LoVo (cell line): ENCODE results near the gene LARGE2.
"Not testable (repeated sequence)": the region's sequence is repeated elsewhere in the genome, so short reads cannot be mapped to it uniquely, and the experiment has no call there.

Experiments used
- DNase-seq: peaks from one replicate; pipeline ENCODE4 v3.0.0-alpha.2; 2016; ENCODE audit warnings: low spot score

The LARGE2 gene

DNA sequence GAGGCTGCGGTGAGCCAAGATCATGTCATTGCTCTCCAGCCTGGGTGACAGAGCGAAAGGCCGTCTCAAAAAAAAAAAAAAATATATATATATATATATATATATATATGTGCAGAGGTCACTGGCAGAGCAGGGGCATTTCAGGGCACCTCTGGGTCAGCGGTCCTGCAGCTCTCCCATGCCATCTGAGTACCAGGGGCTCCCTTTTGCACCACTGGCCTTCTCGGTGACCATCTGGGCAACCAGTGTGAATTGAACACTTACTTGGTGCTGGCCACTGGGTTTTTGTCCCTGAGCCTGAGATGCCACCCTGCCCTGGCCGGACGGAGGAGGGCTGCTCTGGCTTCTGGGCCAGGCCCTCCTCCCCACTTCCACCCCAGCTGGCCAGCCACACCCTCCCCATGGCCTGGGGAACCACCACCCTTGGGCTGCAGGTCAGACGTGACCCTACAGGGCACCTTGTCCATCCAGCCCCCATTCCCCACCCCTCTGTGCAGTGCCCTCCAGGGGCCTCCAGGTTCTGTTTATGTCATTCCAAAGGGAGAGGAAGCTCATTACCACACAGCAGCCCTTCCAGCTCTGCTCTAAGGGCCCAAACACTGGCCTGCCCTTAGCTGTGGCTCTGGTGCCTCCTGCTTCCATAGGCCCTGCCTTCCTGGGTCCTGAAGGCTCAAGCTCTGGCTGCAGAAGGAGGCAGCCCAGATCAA lies 26.8 kb upstream of the LARGE2 start:
- no peak for DNase-seq

DNA sequence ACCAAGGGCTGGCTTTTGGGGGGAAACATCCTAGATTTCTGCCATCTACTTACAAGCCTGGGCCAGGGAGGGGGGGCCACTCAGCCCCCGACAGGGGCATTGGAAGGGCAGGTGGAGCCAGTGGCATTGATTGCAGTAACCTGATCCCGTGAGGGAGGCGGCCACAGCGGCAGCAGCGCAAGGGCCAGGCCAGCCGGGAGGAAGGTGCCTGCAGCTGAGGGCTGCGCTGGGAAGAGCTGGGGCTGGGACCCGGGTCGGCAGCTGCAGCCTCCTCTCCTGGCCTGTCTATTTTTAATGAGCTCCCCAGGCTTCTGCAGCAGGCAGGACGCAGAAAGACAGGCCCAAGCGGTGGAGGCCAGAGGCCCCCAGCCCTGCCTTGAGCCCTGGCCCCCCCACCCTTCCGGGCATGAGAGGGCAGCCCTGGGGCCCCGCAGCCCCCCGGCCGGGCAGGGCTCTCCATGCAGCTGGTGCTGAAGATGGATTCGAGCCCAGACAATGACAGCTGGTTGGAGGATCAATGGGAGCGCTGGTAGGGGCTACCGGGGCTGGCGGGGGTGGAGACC lies 26.0 kb upstream of the LARGE2 start:
- no peak for DNase-seq

DNA sequence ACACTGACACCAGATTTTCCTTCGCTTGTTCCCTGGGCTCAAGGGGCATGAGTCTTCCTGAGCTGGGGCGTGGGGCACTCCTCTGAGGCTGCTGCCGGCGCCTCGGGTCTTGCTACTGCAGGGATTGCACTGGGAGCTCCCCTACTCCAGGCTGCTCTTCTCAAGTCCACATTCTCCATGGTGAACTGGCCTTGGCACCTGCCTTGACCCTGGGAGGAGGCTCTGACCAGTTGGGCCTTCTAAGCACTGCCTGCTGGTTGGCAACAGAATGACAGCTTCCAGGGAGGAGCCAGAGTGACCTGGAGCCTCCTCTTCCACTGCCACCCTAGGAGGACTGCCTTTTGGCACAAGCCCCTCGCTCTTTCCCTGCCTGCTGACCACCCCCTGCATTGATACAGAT lies 24.9 kb upstream of the LARGE2 start:
- DNase-seq: no peak

DNA sequence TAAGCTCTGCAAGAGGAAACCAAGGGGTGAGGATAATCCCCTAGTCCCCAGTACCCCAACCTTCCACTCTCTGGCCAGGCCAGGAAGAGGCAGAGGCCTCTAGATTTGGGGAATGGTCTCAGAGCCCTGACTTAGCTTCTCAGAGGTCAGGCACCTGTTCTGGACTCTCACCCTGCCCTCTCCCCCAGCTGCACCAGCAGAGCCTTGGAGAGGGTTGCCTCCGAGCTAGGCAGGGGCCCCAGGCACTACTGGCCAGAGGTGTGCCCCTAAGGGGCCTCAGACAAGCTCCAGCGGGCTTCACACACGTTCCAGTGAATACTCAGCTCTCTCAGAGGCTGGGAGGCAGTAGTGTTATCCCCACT lies 23.4 kb upstream of the LARGE2 start:
- no peak for DNase-seq

DNA sequence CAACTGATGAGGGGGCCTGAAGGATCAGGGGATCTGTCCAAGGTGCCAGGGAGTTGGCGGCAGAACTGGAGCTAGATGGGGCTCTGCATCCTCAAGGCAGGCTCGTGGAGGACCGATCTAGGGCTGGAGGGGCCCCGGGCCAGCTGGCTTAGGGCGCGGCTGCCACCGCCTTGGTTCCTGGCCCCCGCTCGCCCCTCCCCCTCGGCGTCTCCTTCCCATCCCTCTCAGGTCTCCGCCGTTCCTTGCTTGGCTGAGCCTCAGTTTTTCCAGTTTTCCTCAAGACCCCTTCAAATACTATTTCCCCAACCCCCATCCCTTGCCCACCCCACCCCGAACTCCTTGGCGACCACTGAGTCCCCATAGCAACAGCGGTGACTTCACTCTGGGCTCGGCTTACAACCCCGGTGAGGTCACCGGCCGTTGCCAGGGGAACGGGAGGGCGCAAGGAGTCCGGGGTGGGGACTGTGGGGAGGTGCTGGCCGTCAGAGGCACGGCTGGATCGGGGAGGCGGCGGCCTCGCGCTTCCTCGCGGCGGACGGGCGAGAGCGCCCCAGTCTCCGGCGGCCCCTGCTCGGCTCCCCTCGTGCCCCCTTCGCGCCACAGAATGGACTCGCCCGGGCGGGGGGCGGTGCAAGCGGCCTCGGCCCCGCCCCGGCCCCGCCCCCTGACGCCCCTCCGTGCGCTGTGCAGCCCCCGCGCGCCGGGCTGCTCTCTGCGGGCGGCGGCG lies 22.8 kb upstream of the LARGE2 start:
- peak; percentile 51 for DNase-seq

DNA sequence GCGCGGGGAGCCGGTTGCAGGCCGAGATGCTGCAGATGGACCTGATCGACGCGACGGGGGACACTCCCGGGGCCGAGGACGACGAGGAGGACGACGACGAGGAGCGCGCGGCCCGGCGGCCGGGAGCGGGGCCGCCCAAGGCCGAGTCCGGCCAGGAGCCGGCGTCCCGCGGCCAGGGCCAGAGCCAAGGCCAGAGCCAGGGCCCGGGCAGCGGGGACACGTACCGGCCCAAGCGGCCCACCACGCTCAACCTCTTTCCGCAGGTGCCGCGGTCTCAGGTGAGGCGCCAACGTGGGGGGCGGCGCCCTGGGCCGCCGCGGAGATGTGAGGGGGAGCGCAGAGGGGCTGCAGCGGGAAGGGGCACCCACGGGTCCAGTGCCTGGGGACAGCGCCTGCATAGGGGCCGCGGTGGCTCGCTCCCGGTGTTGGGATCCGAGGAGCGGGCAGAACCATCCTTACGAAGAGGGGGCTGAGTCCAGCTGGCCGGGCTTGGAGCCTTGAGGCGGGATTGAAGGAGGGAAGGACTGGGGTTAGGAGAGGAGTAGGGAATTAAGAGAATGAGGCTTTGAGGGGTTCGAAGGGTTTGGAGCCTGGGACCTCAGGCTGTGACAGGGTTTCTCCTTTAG lies 22.2 kb upstream of the LARGE2 start:
- not testable (repeated sequence) for DNase-seq

DNA sequence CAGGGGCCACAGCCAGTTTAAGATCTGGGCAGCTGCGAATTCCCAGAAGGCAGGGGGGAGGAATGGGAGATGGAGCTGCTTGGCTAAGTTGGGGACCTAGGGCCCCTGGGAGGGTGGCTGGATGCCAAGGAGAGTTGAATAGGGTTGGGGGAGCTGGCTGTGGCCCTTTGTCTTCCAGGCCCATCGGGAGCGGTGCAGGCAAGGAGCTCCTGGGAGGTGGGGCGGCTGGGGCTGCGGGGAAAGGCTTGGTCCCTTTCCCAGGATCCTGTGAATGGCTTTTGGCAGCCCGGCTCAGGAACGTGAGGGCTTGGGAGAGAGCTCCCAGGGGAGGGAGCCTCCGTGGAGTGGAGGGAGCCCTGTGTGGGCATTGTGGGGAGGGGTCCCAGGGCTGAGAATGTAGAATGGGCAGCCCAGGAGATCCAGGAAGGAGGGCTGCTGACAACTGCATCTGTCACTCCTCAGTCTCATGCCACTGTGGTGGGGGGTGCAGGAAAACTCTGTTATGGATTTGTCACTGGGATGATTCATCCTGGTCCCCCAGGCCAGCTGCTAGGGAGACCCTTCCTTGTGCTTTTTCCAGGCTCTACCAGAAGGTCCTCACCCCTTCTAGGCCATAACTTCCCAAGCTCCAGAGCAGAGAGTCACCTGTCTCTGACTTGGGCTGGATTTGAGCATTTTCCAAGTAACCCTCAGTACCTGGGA lies 21.4 kb upstream of the LARGE2 start:
- DNase-seq: no peak

DNA sequence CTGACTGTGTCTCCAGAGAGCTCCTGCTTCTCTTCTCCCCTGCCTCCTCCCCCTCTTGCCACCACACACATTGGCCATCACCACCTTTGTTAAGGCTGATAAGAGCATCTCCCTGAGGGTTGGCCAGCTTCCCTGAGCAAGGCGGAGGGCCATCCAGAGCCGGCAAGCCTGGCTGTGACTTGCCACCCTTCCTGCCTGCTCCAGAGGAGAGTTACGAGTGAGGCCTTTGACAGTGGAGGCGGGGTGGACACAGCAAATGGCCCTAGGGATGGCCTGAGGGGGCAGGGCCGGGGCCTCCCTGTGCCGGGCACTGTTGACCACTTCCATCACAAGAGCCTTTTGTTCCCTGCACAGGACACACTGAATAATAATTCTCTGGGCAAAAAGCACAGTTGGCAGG lies 20.8 kb upstream of the LARGE2 start:
- DNase-seq: no peak

DNA sequence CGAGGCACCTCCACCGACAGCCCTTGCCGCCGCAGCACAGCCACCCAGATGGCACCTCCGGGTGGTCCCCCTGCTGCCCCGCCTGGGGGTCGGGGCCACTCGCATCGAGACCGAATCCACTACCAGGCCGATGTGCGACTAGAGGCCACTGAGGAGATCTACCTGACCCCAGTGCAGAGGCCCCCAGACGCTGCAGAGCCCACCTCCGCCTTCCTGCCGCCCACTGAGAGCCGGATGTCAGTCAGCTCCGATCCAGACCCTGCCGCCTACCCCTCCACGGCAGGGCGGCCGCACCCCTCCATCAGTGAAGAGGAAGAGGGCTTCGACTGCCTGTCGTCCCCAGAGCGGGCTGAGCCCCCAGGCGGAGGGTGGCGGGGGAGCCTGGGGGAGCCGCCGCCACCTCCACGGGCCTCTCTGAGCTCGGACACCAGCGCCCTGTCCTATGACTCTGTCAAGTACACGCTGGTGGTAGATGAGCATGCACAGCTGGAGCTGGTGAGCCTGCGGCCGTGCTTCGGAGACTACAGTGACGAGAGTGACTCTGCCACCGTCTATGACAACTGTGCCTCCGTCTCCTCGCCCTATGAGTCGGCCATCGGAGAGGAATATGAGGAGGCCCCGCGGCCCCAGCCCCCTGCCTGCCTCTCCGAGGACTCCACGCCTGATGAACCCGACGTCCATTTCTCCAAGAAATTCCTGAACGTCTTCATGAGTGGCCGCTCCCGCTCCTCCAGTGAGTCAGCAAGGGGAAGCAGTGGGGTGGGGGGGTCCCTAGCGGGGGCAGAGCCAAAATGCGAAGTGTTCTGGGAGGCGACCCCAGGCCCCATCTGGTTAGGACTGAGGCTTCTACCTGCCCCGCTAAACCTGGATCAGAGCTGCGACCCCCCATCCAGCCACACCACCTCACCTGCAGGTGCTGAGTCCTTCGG lies 19.7 kb upstream of the LARGE2 start:
- no peak for DNase-seq

DNA sequence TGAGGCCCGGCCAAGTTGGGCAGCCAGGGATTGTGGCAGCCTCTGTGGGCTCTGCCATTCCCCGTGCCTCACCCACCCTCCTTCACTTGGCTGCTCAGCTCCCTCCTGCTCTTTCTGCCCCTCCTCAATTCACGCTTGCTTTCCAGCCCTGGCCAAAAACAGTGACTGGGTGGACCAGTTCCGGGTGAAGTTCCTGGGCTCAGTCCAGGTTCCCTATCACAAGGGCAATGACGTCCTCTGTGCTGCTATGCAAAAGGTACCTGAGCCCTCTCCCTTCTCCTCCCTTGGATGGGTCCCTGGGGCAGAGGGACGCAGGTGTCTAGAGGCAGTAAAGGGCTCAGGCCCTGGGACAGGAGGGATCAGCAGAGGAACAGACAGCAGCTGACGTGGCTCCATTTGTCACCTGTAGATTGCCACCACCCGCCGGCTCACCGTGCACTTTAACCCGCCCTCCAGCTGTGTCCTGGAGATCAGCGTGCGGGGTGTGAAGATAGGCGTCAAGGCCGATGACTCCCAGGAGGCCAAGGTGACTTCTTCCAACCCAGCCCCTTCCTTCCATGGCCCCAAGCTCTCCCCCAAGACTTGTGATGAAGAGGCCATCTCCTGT lies 18.0 kb upstream of the LARGE2 start:
- DNase-seq: no peak

DNA sequence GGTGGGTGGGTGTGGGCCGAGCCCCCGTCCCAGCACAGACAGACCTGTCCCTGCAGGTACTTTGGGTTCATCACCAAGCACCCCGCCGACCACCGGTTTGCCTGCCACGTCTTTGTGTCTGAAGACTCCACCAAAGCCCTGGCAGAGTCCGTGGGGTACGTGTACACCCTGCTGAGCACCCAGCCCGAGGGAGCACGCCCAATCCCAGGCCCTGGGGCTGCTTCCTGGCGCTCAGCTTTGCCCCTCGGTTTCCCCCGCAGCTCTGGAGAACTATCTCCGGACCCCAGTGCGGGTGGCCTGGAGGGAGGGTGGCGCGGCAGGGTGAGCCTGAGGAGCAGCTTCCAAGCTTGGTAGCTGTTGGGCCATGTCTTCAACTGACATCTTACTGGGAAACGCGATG lies 17.4 kb upstream of the LARGE2 start:
- DNase-seq: no peak

DNA sequence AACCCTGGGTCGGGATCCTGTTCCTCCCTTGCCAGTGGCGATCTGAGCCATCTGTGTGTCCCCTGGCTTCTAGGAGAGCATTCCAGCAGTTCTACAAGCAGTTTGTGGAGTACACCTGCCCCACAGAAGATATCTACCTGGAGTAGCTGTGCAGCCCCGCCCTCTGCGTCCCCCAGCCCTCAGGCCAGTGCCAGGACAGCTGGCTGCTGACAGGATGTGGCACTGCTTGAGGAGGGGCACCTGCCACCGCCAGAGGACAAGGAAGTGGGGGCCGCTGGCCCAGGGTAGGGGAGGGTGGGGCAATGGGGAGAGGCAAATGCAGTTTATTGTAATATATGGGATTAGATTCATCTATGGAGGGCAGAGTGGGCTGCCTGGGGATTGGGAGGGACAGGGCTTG lies 16.9 kb upstream of the LARGE2 start:
- DNase-seq: not testable (repeated sequence)

DNA sequence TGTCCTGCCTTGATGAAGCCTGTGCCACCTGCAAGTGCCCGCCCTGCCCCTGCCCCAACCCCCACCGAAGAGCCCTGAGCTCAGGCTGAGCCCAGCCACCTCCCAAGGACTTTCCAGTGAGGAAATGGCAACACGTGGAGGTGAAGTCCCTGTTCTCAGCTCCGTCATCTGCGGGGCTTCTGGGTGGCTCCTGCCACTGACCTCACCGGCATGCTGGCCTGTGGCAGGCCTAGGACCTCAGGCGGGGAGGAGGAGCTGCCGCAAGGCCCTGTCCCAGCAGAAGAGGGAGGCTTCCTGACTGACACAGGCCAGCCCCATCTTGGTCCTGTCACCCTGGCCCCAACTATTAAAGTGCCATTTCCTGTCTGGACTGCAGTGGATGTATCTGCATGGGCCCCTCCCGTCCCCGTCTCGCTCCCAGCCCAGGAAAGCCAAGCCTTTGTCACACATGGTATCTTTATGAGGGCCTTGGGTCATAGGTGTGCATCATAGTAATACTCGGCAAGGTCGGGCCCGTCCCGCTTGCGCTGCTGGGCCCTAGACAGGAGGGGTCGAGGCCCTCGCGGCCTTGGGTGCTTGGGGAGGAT lies 16.3 kb upstream of the LARGE2 start:
- no peak for DNase-seq

DNA sequence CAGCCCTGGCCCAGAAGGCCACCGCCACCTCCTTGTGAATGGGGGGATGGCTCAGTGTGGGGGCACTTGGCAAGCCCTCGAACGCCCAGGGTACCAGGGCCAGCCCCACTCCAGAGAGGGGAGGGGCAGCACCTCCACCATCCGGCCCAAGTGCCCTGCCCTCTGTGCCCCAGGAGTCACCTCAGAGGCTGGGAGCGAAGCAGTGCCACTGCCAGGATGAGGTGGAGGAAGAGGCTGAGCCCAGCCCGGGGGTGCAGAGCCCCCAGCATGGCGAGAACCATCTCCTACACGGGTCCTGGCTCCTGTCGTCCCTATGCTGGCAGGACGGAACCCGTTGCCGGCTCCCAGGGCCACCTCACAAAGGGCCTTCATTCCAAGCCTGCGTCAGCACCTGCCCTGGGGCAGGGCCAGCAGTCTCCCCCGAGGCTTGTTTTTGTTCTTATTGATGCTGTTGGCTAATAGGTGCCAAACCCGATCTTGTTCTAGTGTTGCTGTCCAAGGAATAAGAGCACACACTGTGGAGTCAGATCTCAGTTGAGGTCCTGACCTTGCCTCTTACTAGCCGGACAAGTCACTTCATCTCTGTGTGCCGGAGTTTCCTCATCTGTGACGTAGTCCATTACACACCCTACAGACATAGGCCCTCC lies 15.4 kb upstream of the LARGE2 start, which contains the start of gene FREY1:
TSS of gene FREY1 (minus strand) at position 307 of the 647 bp plus-strand sequence. CDS start at position 281, 26 bp downstream.
- no peak for DNase-seq

DNA sequence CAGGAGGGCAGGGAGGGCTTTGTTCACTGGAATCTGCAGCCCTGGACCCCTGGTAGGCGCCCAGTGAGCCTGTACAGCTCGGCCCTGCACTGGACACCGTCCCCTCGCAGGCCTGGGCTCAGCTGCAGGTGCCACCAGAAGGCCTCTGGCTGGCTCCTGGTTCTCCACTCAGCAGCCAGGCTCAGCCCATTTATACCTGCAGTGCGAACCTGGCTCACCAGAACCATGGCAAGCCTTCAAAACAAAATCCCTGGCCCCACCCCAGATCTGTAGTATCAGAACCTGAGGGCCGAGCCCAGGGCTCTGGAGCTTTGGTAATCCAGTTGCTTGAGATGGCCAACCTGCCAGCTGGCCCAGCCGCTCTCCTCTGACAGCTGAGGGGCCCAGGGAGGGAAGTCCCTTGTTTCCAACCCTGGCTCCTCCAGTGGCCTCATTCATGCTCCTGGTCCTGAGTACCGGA lies 14.5 kb upstream of the LARGE2 start:
- DNase-seq: no peak

DNA sequence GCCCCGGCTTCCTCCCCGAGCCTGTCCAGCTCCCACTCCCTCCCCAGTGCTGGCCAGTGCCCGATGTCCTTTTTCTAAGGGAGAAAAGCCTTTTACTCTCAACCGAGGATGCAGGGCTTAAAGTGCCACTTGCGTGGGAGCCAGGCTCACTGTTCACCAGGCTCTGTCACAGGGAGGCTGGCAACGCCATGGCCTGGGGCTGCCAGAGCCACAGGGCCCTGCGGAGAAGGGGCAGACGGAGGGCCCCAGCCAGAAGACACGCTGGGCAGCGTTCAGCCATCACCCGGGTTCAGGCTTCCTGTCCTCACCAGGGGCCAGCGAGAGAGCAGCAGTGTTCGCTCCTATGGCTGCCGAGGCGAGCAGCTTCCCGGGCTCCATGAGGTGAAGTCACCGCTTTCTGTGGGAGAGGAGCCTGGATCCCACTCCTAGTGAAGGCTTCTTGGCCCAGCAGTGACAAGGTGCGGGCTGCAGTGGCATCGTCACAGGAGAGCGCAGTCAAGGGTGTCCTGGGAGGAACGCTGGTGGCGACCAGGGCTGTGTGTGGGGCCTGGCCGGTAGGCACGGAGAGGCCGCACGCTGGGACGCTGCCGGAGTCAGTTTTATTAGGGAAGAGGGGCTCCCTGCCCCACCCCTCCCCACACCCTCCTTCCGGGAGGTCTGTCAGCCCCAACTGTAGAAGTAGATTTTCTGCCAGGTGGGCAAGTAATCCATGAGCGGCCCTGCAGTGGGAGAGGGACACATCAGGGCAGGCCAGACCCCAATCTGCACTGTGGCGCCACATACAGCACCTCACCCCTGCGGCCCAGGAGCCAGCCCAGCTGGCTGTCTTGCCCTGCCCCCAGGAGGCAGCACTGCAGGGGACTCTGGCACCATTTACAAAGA lies 12.6 kb upstream of the LARGE2 start:
- DNase-seq: no peak

DNA sequence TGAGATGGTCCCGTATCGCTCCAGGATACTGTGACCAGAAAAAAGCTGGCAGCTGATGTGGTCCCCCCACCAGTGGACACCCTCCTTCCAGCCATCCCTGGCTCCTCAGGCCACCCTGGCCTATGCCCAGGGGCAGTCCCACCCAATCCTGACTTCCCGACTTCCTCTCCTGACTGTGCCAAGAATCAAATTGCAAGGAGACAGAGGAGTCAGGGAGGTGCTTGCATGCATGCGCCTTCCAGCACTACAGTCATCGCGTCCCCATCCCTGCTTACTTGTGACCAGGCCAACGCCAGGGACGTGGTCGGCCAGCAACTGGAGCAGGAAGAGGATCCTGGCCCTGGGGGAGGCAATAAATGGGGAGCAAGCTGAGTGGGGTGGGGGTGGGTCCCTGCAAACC lies 11.8 kb upstream of the LARGE2 start:
- no peak for DNase-seq

DNA sequence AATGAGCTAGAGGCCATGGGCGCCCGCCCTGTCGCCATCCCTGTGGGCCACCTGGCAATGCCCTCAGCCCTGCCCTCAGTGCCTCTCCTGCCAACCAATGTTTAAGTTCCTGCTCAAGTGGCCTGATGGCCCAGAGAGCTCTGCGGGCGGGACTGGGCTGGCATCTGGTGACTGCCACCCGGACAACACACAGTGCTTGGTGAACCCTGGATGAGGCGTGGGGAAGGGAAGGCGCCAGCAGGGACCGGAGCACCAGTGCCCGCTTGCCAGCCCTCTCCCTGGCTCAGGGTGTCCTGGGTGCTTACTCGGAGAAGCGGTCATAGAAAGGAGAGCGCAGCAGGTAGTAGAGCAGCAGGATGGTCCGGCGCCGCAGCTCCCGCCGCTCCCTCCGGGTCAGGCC lies 8.9 kb upstream of the LARGE2 start:
- DNase-seq: no peak
